HEK293T (cell line): ENCODE data around the gene CXCL9.

Experiments
- CTCF ChIA-PET: fragments of 350-600 bp; formaldehyde crosslinking; extraction: SDS; loops from one replicate; lab custom pipeline; 2021; ENCODE audit warnings: antibody characterized with exemption, inconsistent platforms; lab: Yijun Ruan, JAX
- POLR2A ChIA-PET: fragments of 350-600 bp; formaldehyde crosslinking; extraction: SDS; loops from one replicate; lab custom pipeline; 2020; ENCODE audit warnings: antibody characterized with exemption, inconsistent platforms; lab: Yijun Ruan, JAX
- DNase-seq: peaks from one replicate; pipeline ENCODE4 v3.0.0; 2012; ENCODE audit warnings: mixed read lengths; ENCODE audit errors: extremely low spot score
- ARNT ChIP-seq: fragments of 450-650 bp; IDR thresholded peaks from 2 replicates; pipeline ENCODE4 v1.6.1; 2017; ENCODE audit warnings: mild to moderate bottlenecking
- BHLHE40 ChIP-seq: fragments of 450-650 bp; IDR thresholded peaks from 2 replicates; pipeline ENCODE4 v1.6.1; 2016; ENCODE audit warnings: mild to moderate bottlenecking, moderate library complexity, borderline replicate concordance
- CTBP1 ChIP-seq: fragments of 450-650 bp; IDR thresholded peaks from 2 replicates; pipeline ENCODE4 v1.6.1; 2016; ENCODE audit warnings: borderline replicate concordance
- ELF4 ChIP-seq: fragments of 450-650 bp; IDR thresholded peaks from 2 replicates; pipeline ENCODE4 v1.6.1; 2017; ENCODE audit warnings: antibody characterized with exemption
- FOXA1 ChIP-seq: fragments of 450-650 bp; IDR thresholded peaks from 2 replicates; pipeline ENCODE4 v1.6.1; 2016; ENCODE audit warnings: mild to moderate bottlenecking
- FOXK2 ChIP-seq: fragments of 450-650 bp; IDR thresholded peaks from 2 replicates; pipeline ENCODE4 v1.6.1; 2016; ENCODE audit warnings: mild to moderate bottlenecking
- FOXM1 ChIP-seq: fragments of 450-650 bp; IDR thresholded peaks from 2 replicates; pipeline ENCODE4 v1.6.1; 2017; ENCODE audit warnings: mild to moderate bottlenecking, borderline replicate concordance
- HDGF ChIP-seq: fragments of 450-650 bp; IDR thresholded peaks from 2 replicates; pipeline ENCODE4 v1.6.1; 2017; ENCODE audit warnings: antibody characterized with exemption, borderline replicate concordance
- L3MBTL2 ChIP-seq: fragments of 450-650 bp; conservative IDR thresholded peaks from 2 replicates; pipeline ENCODE4 v1.6.1; 2016; ENCODE audit warnings: mild to moderate bottlenecking
- LEF1 ChIP-seq: fragments of 450-650 bp; IDR thresholded peaks from 2 replicates; pipeline ENCODE4 v1.6.1; 2017; ENCODE audit warnings: mild to moderate bottlenecking, borderline replicate concordance
- NFRKB ChIP-seq: fragments of 450-650 bp; IDR thresholded peaks from 2 replicates; pipeline ENCODE4 v1.6.1; 2016; ENCODE audit warnings: mild to moderate bottlenecking, moderate library complexity
- PKNOX1 ChIP-seq: fragments of 450-650 bp; IDR thresholded peaks from 2 replicates; pipeline ENCODE4 v1.6.1; 2016
- SP1 ChIP-seq: fragments of 450-650 bp; IDR thresholded peaks from 2 replicates; pipeline ENCODE4 v1.6.1; 2017
- SUZ12 ChIP-seq: fragments of 450-650 bp; IDR thresholded peaks from 2 replicates; pipeline ENCODE4 v1.6.1; 2016; ENCODE audit warnings: mild to moderate bottlenecking
- TARDBP ChIP-seq: fragments of 450-650 bp; IDR thresholded peaks from 2 replicates; pipeline ENCODE4 v1.6.1; 2016
- ZNF384 ChIP-seq: fragments of 450-650 bp; IDR thresholded peaks from 2 replicates; pipeline ENCODE4 v1.6.1; 2016

Gene CXCL9

GRCh38 chr4:76011018-76011670 lies 3.8 kb upstream of the CXCL9 start:
- TF ChIP-seq HDGF (no peak), ELF4 (no peak), BHLHE40 (no peak), NFRKB (no peak), LEF1 (no peak), FOXM1 (no peak), TARDBP (no peak), FOXA1 (no peak), SP1 (no peak), CTBP1 (no peak), ARNT (no peak), FOXK2 (no peak), L3MBTL2 (no peak), PKNOX1 (no peak), SUZ12 (no peak), ZNF384 (no peak)
- ChIA-PET CTCF (no interaction called here), POLR2A (no interaction called here)
- DNase-seq, result no peak

DNA sequence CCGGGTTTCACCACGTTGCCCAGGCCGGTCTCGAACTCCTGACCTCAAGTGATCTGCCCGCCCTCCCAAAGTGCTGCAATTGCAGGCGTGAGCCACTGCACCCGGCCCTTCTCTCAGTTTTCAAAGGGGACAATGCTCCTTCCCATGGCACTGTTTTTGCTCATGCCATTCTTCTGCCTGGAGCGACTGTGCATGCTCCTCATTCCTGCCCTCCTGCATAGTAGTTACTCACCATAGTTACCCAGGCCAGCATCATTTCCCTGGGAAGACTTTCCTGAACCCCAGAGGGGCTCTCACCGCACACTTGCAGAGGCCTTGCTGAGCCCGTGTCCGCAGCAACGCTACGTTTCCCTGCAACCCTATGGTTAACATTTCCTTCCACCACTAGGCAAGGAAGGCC lies 3.3 kb upstream of the CXCL9 start:
- POLR2A ChIA-PET, result no interaction called here
- CTCF ChIA-PET, result interaction anchor here (1.1 kb wide), 1 partner anchor 9 kb away, joined by 5 read pairs; no protein-coding TSS in a partner anchor
- no peak for DNase-seq
- TF ChIP-seq FOXA1 (no peak), ELF4 (no peak), ARNT (no peak), TARDBP (no peak), L3MBTL2 (no peak), SP1 (no peak), HDGF (no peak), LEF1 (no peak), FOXK2 (no peak), SUZ12 (no peak), CTBP1 (no peak), BHLHE40 (no peak), PKNOX1 (no peak), ZNF384 (no peak), NFRKB (no peak), FOXM1 (no peak)

- no peak for DNase-seq
- TF ChIP-seq FOXA1, result no peak
- no peak for TF ChIP-seq SUZ12
- TF ChIP-seq ARNT, result no peak
- no peak for TF ChIP-seq FOXK2
- no peak for TF ChIP-seq ZNF384
- TF ChIP-seq BHLHE40, result no peak
- TF ChIP-seq FOXM1, result no peak
- no peak for TF ChIP-seq ELF4
- TF ChIP-seq CTBP1, result no peak
- no peak for TF ChIP-seq L3MBTL2
- no peak for TF ChIP-seq HDGF
- no peak for TF ChIP-seq SP1
- no peak for TF ChIP-seq NFRKB
- TF ChIP-seq PKNOX1, result no peak
- no peak for TF ChIP-seq LEF1
- no peak for TF ChIP-seq TARDBP
- ChIA-PET CTCF (interaction anchor here (1.1 kb wide), 1 partner anchor 10 kb away, joined by 5 read pairs; no protein-coding TSS in a partner anchor), POLR2A (no interaction called here)
Measured at GRCh38 chr4:76009311-76009710, 2.0 kb upstream of the CXCL9 start.

GRCh38 chr4:76003620-76004019 lies 3.7 kb downstream of the CXCL9 start:
- ChIA-PET POLR2A (no interaction called here), CTCF (no interaction called here)
- DNase-seq, result no peak
- no peak for TF ChIP-seq NFRKB

DNA sequence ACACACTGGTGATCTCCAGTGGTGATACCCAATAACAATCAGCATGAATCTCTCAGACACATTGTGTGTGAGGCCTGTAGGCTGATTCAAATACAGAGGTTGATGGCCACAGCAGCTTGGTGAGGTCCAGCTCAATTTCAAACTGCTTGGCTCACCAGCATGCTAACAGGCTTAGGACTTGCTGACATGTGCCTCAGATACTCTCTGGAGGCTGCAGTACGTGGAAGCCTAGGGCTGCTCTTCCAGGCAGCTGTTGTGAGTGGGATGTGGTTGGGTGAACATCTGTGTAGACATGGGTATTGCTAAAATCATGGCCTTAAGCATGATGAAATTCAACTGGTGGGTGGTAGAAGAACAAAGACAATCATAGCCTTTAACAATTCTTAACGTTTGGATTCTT lies 4.3 kb downstream of the CXCL9 start:
- ChIA-PET CTCF (no interaction called here), POLR2A (no interaction called here)
- TF ChIP-seq PKNOX1 (no peak), ZNF384 (no peak), FOXK2 (no peak), BHLHE40 (no peak), SP1 (no peak), SUZ12 (no peak), FOXM1 (no peak), L3MBTL2 (no peak), FOXA1 (no peak), TARDBP (no peak), CTBP1 (no peak), ELF4 (no peak), NFRKB (no peak), HDGF (no peak), LEF1 (no peak), ARNT (no peak)
- no peak for DNase-seq
